HG03571 (cell line): ENCODE results near the gene ZNF70.

Experiments
- ATAC-seq: cut with Tn5 transposase; IDR thresholded peaks from one replicate; pipeline ENCODE4 v1.9.1; 2021; ENCODE audit not compliant: unreplicated experiment

ZNF70 gene

DNA sequence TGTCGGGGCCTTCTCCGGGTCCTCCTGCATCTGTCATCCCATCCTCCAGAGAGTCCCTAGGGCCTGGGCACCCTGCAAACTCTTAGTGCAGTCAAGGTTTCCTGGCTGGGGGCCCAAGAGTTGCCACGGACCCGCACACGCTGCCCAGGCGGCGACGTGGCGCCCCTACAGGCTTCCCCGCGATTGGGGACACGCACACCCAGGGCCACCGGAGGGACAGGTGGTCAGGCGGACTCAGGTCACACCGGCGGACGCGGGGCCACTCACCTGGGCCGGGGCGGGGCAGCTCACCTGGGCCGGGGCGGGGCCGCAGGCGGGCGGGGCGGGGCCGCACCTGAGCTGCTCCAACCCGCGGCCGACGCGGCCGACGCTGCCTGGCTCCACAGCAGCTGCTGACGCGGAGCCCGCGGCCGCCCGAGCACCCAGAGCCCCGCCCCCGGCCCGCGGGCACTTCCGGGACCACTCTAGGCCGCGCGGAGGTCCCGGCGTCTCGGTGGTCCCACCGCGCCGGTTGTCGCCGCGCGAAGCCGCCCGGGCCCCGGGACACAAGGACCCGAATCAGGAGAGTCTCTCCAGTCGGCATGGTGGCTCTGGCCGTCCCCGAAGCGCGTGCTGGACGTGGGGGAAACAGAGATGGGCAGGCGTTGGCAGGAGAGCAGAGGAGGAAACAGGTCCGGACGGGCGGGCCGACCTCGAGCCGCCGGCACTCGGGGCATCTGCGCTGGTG lies at the start of gene ZNF70:
Gene ZNF70, minus strand, starts transcription at position 399 of the 727 bp plus-strand sequence. CDS start 5,972 bp downstream, outside the sequence.
- ATAC-seq: peak; percentile 63

DNA sequence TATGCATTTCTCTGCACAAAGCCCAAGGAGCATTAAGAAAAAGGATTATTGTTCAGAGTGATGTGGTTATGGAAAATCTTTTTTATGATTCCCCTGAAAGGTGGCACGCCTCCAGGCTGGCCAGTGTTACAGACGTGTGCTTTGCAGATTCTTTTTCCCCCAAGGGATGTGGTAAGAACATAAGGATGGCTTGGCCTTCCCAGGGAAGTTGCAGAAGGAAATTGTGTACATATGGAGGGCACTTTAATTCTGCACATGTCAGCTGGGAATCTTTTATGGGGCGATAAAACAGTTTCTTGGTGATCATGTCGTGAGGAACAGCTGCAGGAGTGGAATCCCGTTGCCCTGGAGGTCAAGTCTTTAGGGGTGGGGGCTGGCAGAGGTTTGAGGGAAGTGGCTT lies 45.5 kb upstream of the ZNF70 start:
- no peak for ATAC-seq

DNA sequence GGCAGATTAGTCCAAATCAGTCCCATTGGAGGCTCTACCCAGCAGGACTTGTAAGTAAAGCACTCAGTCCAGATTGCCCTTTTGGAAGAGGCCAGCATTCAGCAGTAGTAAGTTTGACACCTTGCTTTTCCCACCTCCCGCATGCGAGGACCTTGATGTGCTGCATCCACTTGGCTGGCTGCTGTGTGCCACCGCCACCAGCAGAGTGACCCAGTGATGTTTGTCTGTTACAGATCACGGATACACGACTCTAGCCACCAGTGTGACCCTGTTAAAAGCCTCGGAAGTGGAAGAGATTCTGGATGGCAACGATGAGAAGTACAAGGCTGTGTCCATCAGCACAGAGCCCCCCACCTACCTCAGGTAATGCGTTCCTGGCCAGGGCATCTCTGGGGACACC lies 42.4 kb upstream of the ZNF70 start:
- ATAC-seq: no peak

DNA sequence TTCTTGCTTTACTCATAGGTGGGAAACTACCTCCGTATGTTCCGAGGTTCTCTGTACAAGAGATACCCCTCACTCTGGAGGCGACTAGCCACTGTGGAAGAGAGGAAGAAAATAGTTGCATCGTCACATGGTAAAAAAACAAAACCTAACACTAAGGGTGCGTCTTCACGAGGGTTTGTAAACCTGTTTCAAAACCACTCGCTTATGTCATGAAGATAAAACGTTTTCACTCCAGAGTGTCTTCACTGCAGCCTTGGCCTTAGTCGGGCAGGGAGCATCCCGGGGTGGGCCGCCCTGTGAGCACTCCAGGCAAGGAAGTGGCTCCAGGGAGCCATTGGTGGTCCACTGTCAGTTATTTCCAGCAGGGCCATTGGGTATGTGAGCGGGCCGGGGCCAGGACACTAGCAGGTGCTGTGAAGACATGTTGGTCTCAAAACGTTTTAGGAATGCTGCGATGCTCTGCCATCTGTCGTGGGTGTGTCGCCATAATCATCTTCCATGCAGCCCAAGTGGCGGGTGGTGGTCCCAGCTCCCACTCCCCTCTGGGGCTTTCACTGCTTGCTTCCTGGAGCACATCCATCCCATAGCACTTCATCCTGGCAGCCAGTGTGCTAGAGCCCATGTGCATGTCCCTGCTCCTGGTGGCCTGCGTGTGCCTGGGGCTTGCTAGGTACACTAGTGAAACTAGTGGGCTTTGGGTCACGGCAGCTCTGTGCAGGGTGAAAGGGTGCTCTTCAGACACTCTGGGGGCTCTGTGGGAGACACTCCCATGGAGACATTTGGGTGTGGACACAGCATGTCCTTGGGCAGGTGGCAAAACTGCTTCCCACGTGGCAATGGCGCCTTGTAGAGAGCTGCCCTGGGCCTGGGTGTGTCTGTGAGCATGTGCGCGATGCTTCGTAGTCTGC lies 41.1 kb upstream of the ZNF70 start:
- ATAC-seq: no peak

DNA sequence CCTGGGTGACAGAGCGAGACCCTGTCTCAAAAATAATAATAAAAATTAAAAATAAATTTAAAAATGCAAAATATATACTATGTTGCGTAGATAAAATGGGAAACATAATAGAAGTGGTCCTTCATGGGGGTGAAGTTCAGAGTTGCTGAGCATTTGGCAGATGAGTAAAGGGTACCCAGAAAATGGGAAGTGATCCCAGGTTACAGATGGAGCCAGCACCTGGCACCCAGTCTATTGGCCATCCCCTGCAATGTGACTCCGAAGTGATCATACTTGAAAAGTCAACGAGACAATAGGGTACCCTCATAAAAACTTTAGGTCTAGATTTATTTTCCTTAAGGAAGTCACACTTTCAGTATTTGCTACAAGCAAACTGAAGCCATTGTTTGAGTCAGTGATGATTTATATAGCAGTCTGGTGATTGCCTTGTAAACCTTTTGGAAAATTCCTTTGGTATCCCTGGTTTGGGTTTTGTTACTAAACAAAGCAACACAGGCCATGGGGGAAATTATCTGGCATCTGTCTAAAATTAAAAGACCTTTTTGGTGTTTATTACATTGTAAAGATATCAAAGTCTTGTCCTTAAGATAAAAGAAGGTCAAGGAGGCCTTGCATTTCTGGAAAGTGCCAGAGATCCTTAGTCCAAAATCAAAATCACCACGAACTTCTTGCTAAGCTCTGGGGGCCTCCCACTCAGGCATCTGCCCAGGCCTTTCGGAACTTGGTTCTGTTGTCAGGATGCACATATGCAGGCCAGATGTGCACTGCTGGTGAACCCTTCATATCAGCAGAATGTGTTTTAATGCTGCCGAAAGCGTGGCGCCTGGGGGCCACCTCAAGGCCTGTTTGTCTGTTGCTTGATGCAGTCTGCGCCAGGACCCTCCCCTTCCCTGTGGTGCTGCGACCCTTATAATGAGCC lies 40.2 kb upstream of the ZNF70 start:
- no peak for ATAC-seq

DNA sequence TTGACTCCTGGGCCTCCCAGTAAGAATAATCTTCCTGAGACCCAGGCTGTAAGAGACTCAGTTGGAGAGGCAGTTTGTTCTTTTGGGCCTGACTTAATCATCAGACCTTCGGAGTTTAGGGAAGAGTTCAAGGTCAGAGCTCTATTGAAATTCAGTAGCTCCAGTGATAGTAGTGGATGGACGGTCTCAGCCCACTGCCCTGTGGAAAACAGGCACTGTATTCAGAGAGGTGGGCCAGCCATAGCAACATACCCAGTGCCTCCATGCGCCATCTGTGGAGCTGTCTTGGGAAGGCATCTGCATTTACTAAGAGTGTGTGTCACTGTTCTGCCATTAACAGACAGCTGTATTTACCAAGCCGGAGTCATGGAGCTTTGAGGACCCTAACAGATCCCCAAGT lies 38.7 kb upstream of the ZNF70 start:
- no peak for ATAC-seq

DNA sequence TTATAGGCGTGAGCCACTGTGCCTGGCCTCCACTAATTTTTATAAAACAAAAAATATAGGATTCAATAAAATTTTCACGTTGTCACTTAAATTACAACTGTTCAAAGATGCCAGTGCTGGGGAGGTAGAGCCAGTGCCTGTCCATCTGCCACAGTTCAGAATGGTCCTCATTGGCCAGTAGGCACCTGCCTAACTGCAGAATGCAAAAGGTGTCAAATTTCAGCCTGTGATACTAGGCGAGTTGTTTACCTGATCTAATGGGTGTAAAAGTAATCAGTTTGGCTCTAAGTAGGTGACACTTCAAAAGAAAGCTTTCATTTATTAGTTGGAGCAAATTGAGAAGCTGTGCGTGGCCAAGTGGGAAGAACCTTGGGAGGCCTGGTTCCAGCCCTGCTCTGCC lies 38.2 kb upstream of the ZNF70 start:
- no peak for ATAC-seq

DNA sequence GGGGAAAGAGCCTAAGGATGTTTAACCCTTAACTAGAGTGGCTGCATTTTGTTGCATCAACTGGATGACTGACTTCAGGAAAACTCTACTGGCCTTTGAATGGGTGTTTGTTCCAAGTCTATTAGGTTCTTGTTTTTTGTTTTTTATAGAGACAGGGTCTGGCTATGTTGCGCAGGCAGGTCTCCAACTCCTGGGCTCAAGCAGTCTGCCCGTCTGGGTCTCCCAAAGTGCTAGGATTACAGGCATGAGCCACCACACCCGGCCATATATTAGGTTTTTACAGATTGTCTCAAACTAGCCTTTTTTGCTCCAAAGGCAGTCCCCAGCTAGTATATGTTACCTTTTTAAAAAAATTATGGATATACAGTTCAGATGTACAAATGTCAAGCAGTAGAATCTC lies 37.0 kb upstream of the ZNF70 start:
- no peak for ATAC-seq

DNA sequence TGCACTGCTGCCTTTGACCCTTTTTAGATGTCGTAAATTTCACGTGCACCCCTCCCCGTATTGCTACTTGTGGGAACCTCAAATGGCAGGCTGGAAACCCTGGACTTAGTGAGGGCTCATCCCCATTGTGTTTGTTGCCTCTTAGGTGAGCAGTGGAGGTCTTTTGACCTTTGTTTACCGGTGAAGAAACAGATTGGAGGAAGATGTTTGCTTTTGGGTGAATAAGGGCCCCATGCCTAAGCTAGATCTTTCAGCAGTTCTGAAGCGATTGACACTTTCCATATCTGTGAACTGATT lies 36.6 kb upstream of the ZNF70 start:
- ATAC-seq: no peak

DNA sequence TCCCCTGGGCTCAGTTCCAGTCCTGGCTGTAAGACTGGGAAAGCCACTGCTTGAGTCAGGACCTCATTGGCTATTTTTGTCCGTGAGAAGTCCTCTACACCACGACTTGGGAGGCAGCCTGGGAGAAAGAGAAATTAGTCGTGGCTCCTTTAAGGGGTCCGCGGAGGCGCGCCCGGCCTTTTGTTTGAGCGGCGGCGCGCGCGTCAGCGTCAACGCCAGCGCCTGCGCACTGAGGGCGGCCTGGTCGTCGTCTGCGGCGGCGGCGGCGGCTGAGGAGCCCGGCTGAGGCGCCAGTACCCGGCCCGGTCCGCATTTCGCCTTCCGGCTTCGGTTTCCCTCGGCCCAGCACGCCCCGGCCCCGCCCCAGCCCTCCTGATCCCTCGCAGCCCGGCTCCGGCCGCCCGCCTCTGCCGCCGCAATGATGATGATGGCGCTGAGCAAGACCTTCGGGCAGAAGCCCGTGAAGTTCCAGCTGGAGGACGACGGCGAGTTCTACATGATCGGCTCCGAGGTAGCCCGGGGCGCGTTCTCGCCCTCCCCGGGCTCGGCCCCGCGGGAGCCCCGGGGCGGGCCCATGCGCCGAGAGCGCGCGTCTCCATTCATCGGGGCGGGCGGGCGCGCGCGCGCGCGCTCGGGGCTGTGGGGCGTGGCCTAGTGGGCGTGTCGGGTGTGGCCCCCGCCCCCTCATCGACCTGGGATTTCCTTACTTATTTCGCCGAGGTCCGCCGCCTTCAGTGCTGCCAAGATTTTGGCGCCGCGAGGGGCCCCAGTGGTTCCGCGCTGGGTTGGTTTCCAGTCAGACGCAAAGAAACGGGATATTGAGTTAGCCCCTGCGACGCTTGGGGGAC lies 36.1 kb upstream of the ZNF70 start, which contains the start of gene SMARCB1:
Gene SMARCB1, plus strand, starts transcription at position 215 of the 848 bp plus-strand sequence. Its CDS starts 204 bp downstream, at position 419.
- peak; percentile 67 for ATAC-seq

DNA sequence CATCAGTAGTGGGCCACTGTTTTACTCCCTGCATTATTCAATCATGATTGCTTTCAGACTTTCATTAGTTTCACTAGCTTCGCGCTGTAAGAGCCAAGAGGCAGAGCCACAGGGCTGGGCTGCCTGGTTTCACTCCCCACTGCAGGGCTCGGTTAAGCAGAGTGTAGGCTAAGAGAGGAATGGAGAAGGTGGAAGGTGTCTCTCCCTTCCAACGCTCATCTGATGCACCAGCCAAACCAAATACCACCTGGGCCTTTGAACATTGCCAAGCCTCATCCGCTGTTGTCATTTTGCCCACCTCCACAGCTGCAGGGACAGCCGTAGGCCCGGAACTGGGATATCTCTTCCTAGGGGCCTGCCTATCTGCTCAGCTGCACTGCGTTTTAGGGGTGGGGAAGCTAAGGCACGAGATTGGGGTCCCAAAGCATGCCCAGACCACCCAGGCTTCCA lies 35.4 kb upstream of the ZNF70 start:
- ATAC-seq: no peak

DNA sequence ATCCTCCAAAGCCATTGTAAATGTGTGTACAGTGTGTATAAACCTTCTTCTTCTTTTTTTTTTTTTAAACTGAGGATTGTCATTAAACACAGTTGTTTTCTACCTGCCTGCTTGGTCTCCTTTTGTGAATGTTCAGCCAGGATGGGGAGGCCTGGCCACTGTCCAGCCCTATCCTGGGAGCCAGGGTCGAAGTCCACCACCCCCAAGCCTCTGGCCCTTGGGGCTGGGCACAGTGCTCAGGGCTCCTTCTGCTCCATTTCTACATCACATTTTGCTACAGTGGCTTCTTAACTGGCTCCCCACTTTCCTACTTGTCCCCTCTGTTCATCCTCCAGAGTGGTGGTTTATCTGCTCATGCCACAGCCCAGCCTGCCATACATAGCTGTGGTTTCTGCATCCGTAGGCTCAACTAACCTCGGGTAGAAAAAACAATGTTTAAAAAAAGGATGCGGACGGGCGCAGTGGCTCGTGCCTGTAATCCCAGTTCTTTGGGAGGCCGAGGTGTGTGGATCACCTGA lies 33.4 kb upstream of the ZNF70 start:
- no peak for ATAC-seq

DNA sequence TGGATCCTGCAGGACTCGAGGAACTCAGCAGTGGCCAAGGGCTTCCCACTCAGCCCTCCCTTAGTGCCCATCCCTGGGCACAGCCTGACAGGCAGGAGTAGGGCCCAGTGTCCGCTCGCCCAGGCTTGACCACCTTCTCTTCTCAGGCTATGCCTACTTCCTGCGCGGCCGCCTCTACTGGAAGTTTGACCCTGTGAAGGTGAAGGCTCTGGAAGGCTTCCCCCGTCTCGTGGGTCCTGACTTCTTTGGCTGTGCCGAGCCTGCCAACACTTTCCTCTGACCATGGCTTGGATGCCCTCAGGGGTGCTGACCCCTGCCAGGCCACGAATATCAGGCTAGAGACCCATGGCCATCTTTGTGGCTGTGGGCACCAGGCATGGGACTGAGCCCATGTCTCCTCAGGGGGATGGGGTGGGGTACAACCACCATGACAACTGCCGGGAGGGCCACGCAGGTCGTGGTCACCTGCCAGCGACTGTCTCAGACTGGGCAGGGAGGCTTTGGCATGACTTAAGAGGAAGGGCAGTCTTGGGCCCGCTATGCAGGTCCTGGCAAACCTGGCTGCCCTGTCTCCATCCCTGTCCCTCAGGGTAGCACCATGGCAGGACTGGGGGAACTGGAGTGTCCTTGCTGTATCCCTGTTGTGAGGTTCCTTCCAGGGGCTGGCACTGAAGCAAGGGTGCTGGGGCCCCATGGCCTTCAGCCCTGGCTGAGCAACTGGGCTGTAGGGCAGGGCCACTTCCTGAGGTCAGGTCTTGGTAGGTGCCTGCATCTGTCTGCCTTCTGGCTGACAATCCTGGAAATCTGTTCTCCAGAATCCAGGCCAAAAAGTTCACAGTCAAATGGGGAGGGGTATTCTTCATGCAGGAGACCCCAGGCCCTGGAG lies 32.6 kb upstream of the ZNF70 start:
- ATAC-seq: no peak

DNA sequence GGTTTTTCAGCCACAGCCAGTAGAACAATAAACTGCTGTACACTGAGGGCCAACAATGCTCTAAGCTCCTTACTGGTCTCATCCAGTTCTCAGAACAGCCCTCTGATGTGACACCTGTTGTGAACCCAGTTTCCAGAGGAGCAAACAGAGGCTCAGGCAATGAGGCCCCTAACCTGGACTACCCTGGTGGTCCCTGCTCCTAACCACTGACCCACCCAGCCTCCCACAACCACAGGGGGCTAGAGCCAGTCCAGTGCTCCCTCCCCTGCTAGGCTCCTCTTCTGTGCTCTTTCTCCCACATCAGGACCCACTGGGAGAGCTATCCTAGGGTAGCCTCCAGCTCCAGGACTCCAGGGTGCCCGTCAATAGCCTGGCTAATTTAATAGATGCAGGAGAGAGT lies 31.8 kb upstream of the ZNF70 start:
- ATAC-seq: no peak

DNA sequence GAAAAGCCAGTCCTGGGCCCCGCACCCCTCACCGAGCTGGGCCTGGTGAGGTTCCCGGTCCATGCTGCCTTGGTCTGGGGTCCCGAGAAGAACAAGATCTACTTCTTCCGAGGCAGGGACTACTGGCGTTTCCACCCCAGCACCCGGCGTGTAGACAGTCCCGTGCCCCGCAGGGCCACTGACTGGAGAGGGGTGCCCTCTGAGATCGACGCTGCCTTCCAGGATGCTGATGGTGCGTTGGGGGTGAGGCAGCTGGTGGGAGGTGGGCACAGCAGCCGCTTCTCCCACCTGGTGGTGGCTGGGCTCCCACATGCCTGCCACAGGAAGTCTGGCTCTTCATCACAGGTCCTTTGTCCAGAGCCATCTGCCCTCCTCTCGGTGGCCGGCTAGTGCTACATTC lies 31.3 kb upstream of the ZNF70 start:
- no peak for ATAC-seq

DNA sequence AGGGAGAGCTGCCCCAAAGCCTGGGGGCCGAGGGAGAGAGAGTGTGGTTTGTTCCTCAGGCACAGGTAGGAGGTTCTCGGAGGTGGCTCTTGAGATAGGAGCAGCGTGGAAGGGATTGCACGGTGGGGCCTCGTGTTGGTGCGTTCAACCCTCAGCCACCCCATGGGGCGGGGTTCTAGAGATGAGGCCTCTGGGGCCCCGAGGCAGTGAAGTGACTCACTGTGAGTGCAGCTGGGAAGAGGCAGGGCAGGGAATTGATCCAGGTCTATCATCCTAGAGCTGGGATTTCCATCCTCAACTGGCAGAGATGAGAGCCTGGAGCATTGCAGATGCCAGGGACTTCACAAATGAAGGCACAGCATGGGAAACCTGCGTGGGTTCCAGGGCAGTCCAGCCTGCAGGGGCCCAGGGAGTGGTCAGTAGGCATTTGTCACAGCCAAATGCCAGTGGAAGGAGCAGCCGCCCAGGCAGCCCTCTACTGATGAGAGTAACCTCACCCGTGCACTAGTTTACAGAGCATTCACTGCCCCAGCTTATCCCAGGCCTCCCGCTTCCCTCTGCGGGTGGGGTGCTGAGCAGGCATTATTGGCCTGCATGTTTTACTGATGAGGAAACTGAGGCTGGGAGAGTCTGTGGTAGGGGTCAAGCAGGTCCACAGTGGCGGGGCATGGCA lies 30.7 kb upstream of the ZNF70 start:
- ATAC-seq: no peak

DNA sequence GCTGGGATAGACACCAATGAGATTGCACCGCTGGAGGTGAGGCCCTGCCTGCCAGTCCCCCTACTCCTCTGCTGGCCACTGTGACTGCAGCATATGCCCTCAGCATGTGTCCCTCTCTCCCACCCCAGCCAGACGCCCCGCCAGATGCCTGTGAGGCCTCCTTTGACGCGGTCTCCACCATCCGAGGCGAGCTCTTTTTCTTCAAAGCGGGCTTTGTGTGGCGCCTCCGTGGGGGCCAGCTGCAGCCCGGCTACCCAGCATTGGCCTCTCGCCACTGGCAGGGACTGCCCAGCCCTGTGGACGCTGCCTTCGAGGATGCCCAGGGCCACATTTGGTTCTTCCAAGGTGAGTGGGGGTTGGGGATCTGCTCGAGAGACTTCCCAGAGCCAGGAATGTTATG lies 30.2 kb upstream of the ZNF70 start:
- ATAC-seq: no peak

DNA sequence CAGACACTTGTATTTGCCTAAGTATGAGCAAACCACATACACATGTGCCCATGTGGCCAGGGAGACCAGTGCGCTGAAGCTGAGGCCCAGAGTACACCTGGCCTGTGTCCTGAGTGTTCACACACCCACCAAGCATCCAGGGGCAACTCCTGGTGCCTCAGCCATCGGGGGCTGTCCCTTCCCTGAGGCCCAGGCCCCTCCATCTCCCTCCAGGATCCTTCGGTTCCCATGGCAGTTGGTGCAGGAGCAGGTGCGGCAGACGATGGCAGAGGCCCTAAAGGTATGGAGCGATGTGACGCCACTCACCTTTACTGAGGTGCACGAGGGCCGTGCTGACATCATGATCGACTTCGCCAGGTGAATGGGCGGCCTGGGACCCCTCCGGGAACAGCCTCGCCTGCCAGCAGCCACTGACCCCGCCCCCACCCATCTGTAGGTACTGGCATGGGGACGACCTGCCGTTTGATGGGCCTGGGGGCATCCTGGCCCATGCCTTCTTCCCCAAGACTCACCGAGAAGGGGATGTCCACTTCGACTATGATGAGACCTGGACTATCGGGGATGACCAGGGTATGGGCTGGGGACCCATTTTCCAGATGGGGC lies 29.3 kb upstream of the ZNF70 start:
- no peak for ATAC-seq
